Kidney capillary endothelial cell (primary cell): ENCODE data around the gene ZNF575.

Experiments
- DNase-seq: peaks from one replicate; pipeline ENCODE4 v3.0.0-alpha.2; 2018; ENCODE audit warnings: low spot score

Gene ZNF575

DNA sequence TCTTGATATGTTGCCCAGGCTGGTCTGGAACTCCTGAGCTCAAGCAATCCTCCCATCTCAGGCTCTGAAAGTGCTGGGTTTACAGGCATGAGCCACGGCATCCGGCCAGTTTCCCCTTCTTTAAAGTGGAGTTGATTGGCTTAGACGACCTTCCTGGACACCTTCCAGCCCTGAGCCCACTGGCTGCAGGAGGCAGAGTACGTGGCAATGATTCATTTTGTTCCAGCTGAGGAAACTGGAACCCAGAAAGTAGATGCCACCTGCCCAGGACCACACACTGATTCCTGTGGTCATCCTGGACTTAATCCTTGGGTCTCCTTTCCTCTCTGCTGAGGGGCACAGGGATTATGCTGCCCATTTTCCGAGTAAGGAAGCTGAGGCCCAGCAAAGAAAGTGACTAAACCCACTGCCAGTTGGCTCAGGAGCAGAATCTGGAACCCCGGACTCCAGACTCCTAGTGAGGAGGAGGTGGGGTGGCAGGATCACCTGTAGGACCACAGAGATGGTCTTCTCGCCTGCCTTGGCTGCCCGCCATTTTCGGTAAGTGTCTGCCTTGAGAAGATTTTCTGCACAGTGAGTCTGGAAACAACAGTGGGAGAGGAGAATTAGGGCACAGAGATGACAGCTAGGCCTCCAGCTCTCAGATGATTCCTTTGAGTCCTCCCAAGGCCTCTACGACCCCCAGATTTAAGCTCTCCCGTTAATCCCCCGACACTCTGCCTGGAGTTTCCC lies 41.6 kb downstream of the ZNF575 start:
- no peak for DNase-seq

DNA sequence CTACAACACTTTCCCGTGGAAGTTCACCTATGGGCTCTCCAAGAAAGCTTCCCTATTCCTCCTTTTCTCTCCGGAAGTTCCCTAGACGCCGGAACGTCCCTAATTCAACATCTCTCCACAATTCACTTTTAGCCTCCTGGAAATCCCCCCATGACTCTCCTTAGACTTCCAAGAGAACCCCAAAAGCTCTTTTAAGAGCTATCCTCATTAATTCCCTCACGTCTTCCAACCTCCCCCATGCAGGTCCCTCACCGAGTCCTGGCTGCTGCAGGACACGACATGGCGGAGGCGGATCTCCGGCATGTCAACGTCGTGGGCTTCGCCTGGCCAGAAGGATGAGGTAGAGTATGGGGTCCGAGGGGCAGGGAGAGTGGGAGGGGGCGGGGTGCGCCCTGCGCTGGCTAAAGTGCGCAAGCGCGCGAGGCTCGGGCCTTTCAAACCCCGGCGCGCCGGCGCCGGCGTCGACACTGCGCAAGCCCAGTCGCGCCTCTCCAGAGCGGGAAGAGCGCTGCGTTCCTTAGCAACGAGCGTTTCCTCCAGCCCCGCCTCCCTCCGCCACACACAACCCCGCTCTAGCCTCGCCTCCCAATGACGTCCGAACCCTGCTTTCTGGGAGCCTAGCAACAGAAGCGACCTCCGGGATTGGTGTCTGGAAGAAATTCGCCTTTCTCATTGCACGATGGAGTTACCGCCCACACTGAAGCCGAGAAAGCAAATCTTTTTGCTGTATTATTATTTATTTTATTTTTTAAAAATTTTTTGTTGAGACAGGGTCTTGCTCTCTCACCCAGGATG lies 42.4 kb downstream of the ZNF575 start, which contains the start of the genes PINLYP and XRCC1:
TSS of gene PINLYP (plus strand) at position 646 of the 795 bp plus-strand sequence. CDS start 1,391 bp downstream, outside the sequence.
TSS of gene XRCC1 (minus strand) at position 372 of the 795 bp plus-strand sequence. CDS start at position 303, 69 bp downstream.
- peak; percentile 97 for DNase-seq

DNA sequence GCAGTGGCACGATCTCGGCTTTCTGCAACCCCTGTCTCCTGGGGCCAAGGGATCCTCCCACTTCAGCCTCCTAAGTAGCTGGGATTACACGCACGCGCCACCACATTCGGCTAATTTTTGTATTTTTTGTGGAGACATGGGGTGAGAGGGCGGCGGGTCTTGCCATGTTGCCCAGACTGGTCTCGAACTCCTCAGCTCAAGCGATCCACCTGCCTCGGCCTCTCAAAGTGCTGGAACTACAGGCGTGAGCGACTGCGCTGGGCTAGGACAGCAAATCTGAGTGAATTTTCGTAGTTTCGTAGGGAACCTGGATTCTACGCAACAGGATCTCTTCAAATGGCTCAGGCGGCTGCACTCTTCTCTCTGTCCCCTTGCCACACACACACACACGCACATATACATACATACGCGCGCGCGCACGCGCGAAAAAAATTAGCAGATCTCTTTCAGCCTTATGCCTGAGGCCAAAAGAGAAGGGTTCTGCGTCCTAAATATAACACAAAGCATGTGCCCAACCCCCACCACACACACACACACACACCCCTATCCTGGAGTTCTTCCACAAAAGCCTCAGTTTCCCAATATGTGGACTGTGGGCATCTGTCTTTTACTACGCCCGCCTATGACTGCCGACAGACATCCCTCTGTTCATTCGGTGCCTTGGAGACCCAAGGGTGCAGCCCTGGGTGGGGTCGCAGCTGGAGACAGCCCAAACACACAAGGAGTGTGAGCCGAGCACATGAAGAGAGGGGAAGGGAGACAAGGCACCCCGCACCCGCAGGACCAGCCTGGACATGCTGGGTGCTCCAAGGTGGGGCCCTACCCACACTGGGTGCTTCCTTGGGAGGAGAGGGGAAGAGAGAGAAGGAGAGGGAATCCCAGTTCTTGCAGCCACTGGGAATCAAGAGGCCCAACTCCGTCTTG lies 43.2 kb downstream of the ZNF575 start:
- no peak for DNase-seq

DNA sequence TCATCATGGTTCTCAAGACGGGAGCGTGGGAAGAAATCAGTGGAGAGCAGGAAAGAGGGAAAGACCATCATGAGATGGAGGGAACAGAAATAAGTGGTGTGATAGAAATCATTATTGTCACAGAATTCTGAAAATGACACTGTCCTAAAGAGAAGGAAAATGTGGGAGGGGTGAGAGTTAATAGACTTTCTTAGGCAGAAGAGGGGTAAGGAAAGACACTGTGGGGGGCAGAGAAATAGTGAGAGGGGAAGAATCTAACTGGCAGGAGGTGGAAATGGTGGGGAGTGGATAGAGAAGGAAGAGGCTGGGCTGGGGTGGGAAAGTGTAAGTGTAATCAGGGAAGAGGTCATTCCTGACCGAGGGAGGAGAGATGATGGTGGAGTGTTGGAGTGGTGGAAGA lies 45.8 kb downstream of the ZNF575 start:
- no peak for DNase-seq

- DNase-seq: no peak
These were observed 48.5 kb downstream of the ZNF575 start for GRCh38 chr19:43581467-43581866.

DNA sequence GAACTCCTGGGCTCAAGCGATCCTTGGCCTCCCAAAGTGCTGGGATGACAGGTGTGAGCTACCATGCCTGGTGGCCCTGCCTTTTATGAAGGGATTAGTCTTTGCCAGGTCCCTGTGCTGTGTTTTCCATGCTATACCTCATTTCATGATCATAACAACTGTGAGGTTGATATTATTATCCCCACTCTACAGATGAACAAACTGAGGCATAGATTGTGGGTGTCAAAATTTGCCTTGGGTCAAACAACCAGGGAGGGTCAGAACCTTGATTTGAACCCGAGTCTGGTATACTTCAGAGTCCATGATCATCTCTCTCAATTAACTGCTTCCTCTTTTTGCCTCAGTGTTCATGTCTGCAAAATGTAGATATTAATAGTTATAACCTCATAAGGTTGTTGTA lies 49.5 kb downstream of the ZNF575 start:
- DNase-seq: no peak

- DNase-seq: no peak
These were observed 51.5 kb downstream of the ZNF575 start for GRCh38 chr19:43584484-43584883.
